Neural cell (in vitro differentiated cells): ENCODE measurements around the gene RBM48.

Experiments
- CTCF ChIP-seq: fragments of 450-650 bp; IDR thresholded peaks from 2 replicates; pipeline ENCODE4 v1.5.1; 2014; ENCODE audit warnings: antibody characterized with exemption, mild to moderate bottlenecking, moderate library complexity; ENCODE audit not compliant: poor library complexity, severe bottlenecking
- EP300 ChIP-seq: fragments of 450-650 bp; conservative IDR thresholded peaks from 2 replicates; pipeline ENCODE4 v1.6.1; 2014; ENCODE audit warnings: antibody characterized with exemption, mild to moderate bottlenecking, moderate library complexity; ENCODE audit not compliant: poor library complexity, severe bottlenecking
- EZH2 ChIP-seq: fragments of 200-600, 300-800 bp; shearing (Covaris generic), sonication (generic); IDR thresholded peaks from 2 replicates; pipeline ENCODE4 v1.6.1; 2014; ENCODE audit warnings: antibody characterized with exemption, low read length, borderline replicate concordance, mild to moderate bottlenecking; ENCODE audit not compliant: insufficient read depth, poor library complexity, severe bottlenecking
- POLR2AphosphoS5 ChIP-seq: IDR thresholded peaks from 2 replicates; pipeline ENCODE4 v1.6.1; 2012
- RAD21 ChIP-seq: fragments of 450-650 bp; conservative IDR thresholded peaks from 2 replicates; pipeline ENCODE4 v1.6.1; 2014; ENCODE audit warnings: antibody characterized with exemption, mild to moderate bottlenecking, moderate library complexity
- REST ChIP-seq: IDR thresholded peaks from 2 replicates; pipeline ENCODE4 v1.6.1; 2012; ENCODE audit warnings: borderline replicate concordance
- SMC3 ChIP-seq: fragments of 450-650 bp; conservative IDR thresholded peaks from 2 replicates; pipeline ENCODE4 v1.6.1; 2014; ENCODE audit warnings: antibody characterized with exemption, mild to moderate bottlenecking, moderate library complexity; ENCODE audit not compliant: poor library complexity
- TAF1 ChIP-seq: IDR thresholded peaks from 2 replicates; pipeline ENCODE4 v1.6.1; 2012; ENCODE audit warnings: low read depth

- TF ChIP-seq EZH2 (no peak), TAF1 (no peak), EP300 (no peak), SMC3 (no peak), REST (no peak), CTCF (no peak), POLR2AphosphoS5 (no peak), RAD21 (no peak)
These were observed 42.6 kb upstream of the RBM48 start for GRCh38 chr7:92485974-92486373.
